Measurements from ENCODE around the gene TOMM6. TPM values are rescaled to one million over a fixed set of nuclear protein-coding genes. Genes with fewer than 3 reads are reported as not detected.

The TOMM6 gene
- total RNA-seq, 1 experiment from 2014 or later, result 239 TPM

DNA sequence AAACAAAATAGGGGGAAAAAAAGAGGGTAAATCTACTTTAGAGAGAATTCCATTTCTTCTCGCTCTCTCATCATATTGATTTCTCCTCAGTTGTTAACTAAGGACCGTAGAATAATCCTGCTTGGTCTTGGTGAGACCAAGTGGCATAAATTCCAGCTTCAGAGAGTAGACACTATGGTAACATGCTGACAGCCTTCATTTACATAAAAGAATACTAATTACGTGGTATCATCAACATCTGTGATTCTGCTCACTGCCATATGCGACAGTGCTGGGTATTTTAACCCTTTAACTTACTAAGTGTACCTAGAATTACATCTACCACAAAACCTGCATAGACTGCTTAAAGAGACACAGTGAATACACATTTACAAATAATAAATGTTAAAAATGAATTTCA lies 27.1 kb downstream of the TOMM6 start:
- Histone ChIP-seq H3K79me2 (ENCODE audit: insufficient read depth, low read length) (no peaks in the 10 kb centered on the region), H3K4me2 (ENCODE audit: insufficient read depth, insufficient read length, low read length) (no peak overlapping the region), H4K5ac (ENCODE audit: insufficient read length, low read depth, low read length) (no peak overlapping the region), H2AFZ (ENCODE audit: low read length) (no peak overlapping the region), H3K27ac (ENCODE audit: insufficient read length, low read depth, low read length) (no peak overlapping the region), H3K79me1 (ENCODE audit: insufficient read depth, low read depth, low read length, poor library complexity, severe bottlenecking) (no peaks in the 10 kb centered on the region), H3K23ac (ENCODE audit: insufficient read length, low read depth, low read length) (no peak overlapping the region), H2BK12ac (ENCODE audit: insufficient read length, low read depth, low read length) (no peak overlapping the region), H2AK5ac (ENCODE audit: insufficient read length, low read length) (no peak overlapping the region), H4K91ac (ENCODE audit: insufficient read length, low read depth, low read length) (no peak overlapping the region), H2BK120ac (ENCODE audit: low read depth, low read length, poor library complexity, severe bottlenecking) (no peak overlapping the region), H3K14ac (ENCODE audit: insufficient read depth, low read length) (no peak overlapping the region), H3K27me3 (ENCODE audit: insufficient read depth, low read length) (no peaks in the 10 kb centered on the region), H3T11ph (ENCODE audit: low read length) (no peak overlapping the region), H3K9me3 (ENCODE audit: control insufficient read depth, low read depth, low read length) (no peaks in the 10 kb centered on the region), H3K18ac (ENCODE audit: insufficient read length, low read depth, low read length) (no peak overlapping the region), H2BK20ac (ENCODE audit: low read depth, low read length, poor library complexity, severe bottlenecking) (no peak overlapping the region), H3K4ac (ENCODE audit: low read depth, low read length) (no peak overlapping the region), H3K4me1 (ENCODE audit: insufficient read depth, low read length) (no peaks in the 10 kb centered on the region), H3K9ac (ENCODE audit: extremely low read depth, insufficient read length, low read length) (no peak overlapping the region), H3K56ac (ENCODE audit: insufficient read length, low read depth, low read length) (no peak overlapping the region), H2BK5ac (ENCODE audit: insufficient read length, low read length) (no peak overlapping the region), H3K23me2 (ENCODE audit: insufficient read length, low read depth, low read length, poor library complexity, severe bottlenecking) (no peaks in the 10 kb centered on the region), H2BK15ac (ENCODE audit: low read depth, low read length) (no peak overlapping the region), H4K20me1 (ENCODE audit: control insufficient read depth, insufficient read depth, insufficient read length) (no peaks in the 10 kb centered on the region), H4K8ac (replicated peaks; ENCODE audit: insufficient read length, low read depth, low read length) (no peak overlapping the region)
- DNase-seq, result no peak
- H3K4me1 Mint-ChIP-seq, result peaks cover 0 to 2% of the 10 kb centered on the region in 2 experiments; a peak in 1 of 4 replicates
- no CpG with 5 or more reads among the region's 4 CpGs for WGBS (ENCODE audit: extremely low coverage, insufficient read length, low lambda C conversion rate)
- no peak overlapping the region for H3K27ac Mint-ChIP-seq
- H3K36me3 Mint-ChIP-seq (ENCODE audit: insufficient read depth in 1 of 3, low read depth in 3 of 3), result peaks cover 0 to 4% (median 0%) of the 10 kb centered on the region in 3 experiments; a peak in 3 of 7 replicates
- TF ChIP-seq CTCF (conservative IDR thresholded peaks at IDR 0.05), result no peak
- H3K9me3 Mint-ChIP-seq, result no peaks in the 10 kb centered on the region
- no peak overlapping the region for H3K4me3 Mint-ChIP-seq
- no peaks in the 10 kb centered on the region for H3K27me3 Mint-ChIP-seq (ENCODE audit: low read depth)
